Panc1 (cell line): ENCODE data around the gene NELFCD. TPM values are rescaled to one million over a fixed set of nuclear protein-coding genes. Genes with fewer than 3 reads are reported as not detected.

Experiments
- ATAC-seq: fragments of 200-7000 bp; cut with Tn5 transposase; 2 replicates; pipeline ENCODE4 v1.9.1; 2020; ENCODE audit warnings: mild to moderate bottlenecking, moderate library complexity
- BruUV-seq: library from RNA; stranded (reverse); fragments of 400-500 nt; replicated peaks from 2 replicates; lab custom pipeline; 2021; lab: Mats Ljungman, UMichigan
- CTCF ChIA-PET: fragments of 300-600 bp; sonication (Branson Sonifier 250); formaldehyde crosslinking; loops from one replicate; lab custom pipeline; 2022; ENCODE audit warnings: antibody characterized with exemption; lab: Charles Lee
- POLR2A ChIA-PET: fragments of 300-600 bp; sonication (Branson Sonifier 250); formaldehyde crosslinking; loops from one replicate; lab custom pipeline; 2022; ENCODE audit warnings: antibody characterized with exemption; lab: Charles Lee
- DNase-seq: peaks from one replicate; pipeline ENCODE4 v3.0.0-alpha.2; 2010; ENCODE audit warnings: low read depth, low spot score
- H3K27ac ChIP-seq: 2 replicates; pipeline ENCODE4 v1.5.1; 2011; ENCODE audit warnings: mild to moderate bottlenecking, low read length, inconsistent platforms
- H3K27me3 ChIP-seq: fragments of 200-500 bp; sonication (Bioruptor generic); 2 replicates; pipeline ENCODE4 v1.6.0; 2014; ENCODE audit warnings: low read length, inconsistent platforms; ENCODE audit not compliant: control insufficient read depth, insufficient read depth
- H3K36me3 ChIP-seq: fragments of 200-500 bp; sonication (Bioruptor generic); 2 replicates; pipeline ENCODE4 v1.5.1; 2014; ENCODE audit warnings: inconsistent platforms, mild to moderate bottlenecking, low read length, moderate library complexity; ENCODE audit not compliant: control insufficient read depth, insufficient read depth
- H3K4me1 ChIP-seq: 2 replicates; pipeline ENCODE4 v1.5.1; 2011; ENCODE audit warnings: inconsistent platforms, mild to moderate bottlenecking, low read length, moderate library complexity; ENCODE audit not compliant: control insufficient read depth, insufficient read depth
- H3K4me3 ChIP-seq, 2 experiments: 2 replicates each; pipeline ENCODE4 v1.5.1; 2011 to 2012; ENCODE audit warnings: low read depth in 2 of 2, low read length in 2 of 2, mild to moderate bottlenecking in 2 of 2, inconsistent platforms in 1 of 2, moderate library complexity in 1 of 2
- H3K9me3 ChIP-seq: fragments of 200-500 bp; sonication (Bioruptor generic); 2 replicates; pipeline ENCODE4 v1.5.1; 2014; ENCODE audit warnings: low read depth, mild to moderate bottlenecking, inconsistent platforms, low read length, moderate library complexity; ENCODE audit not compliant: control insufficient read depth, insufficient read depth
- CTCF ChIP-seq: fragments of 450-650 bp; IDR thresholded peaks from 2 replicates; pipeline ENCODE4 v1.5.1; 2017; ENCODE audit warnings: mild to moderate bottlenecking
- POLR2AphosphoS5 ChIP-seq: IDR thresholded peaks from 2 replicates; pipeline ENCODE4 v1.6.1; 2012; ENCODE audit warnings: mild to moderate bottlenecking, low read depth, low read length, moderate library complexity
- REST ChIP-seq, 2 experiments: IDR thresholded peaks; 2 replicates each; pipeline ENCODE4 v1.6.1; 2011 to 2012; ENCODE audit warnings: low read depth in 2 of 2, control low read depth in 1 of 2, low read length in 1 of 2, mild to moderate bottlenecking in 1 of 2, moderate library complexity in 1 of 2; ENCODE audit not compliant: insufficient read depth in 1 of 2
- SIN3A ChIP-seq: IDR thresholded peaks from 2 replicates; pipeline ENCODE4 v1.6.1; 2012; ENCODE audit warnings: low read depth, mild to moderate bottlenecking, low read length, moderate library complexity, borderline replicate concordance; ENCODE audit not compliant: insufficient read depth
- TCF7L2 ChIP-seq: IDR thresholded peaks from 2 replicates; pipeline ENCODE4 v1.6.1; 2011; ENCODE audit warnings: mild to moderate bottlenecking, low read depth, low read length, inconsistent platforms
- in situ Hi-C: cut with HindIII; loops from 2 replicates; pipeline ENCODE4 v1.10.0; 2016; ENCODE audit warnings: low sequenced_read_pairs, low pct_unique_long_range_greater_than_20kb
- intact Hi-C: fragments of 100-400 bp; cut with micrococcal nuclease; formaldehyde crosslinking; loops from one replicate; pipeline ENCODE4 v1.10.0; 2022; ENCODE audit not compliant: unreplicated experiment
- total RNA-seq: library from RNA; stranded (reverse); gene quantifications from one replicate; pipeline ENCODE4 v1.2.1, GENCODE V29; 2021; ENCODE audit not compliant: unreplicated experiment

Gene NELFCD
- total RNA-seq, 1 experiment from 2014 or later: 108 TPM

- TF ChIP-seq TCF7L2 (no peak), SIN3A (no peak), POLR2AphosphoS5 (no peak), CTCF (no peak), REST (IDR thresholded peaks at IDR 0.05; ENCODE audit: insufficient read depth in 1 of 2, low read depth in 2 of 2, low read length in 1 of 2) (no peak)
- Histone ChIP-seq H3K27me3 (no peaks in the 10 kb centered on the region), H3K9me3 (no peaks in the 10 kb centered on the region), H3K4me1 (no peaks in the 10 kb centered on the region), H3K4me3 (no peak overlapping the region), H3K27ac (no peak overlapping the region), H3K36me3 (no peaks in the 10 kb centered on the region)
- POLR2A ChIA-PET: no interaction called here
- CTCF ChIA-PET: no interaction called here
- in situ Hi-C loops (no loop called here), intact Hi-C loops (no loop called here)
- BruUV-seq: no TSS peak
- no peak for DNase-seq
- ATAC-seq: no peak
Measured at GRCh38 chr20:58970146-58970545, 10.9 kb upstream of the NELFCD start.

GRCh38 chr20:58971429-58971828 lies 9.6 kb upstream of the NELFCD start:
- TF ChIP-seq SIN3A: no peak
- no peak for TF ChIP-seq POLR2AphosphoS5
- no peak for TF ChIP-seq CTCF
- TF ChIP-seq REST (IDR thresholded peaks at IDR 0.05; ENCODE audit: insufficient read depth in 1 of 2, low read depth in 2 of 2, low read length in 1 of 2): no peak
- TF ChIP-seq TCF7L2: no peak
- POLR2A ChIA-PET: interaction anchor here (0.7 kb wide), 1 partner anchor 56 kb away, joined by 3 read pairs; no protein-coding TSS in a partner anchor
- CTCF ChIA-PET: no interaction called here
- Histone ChIP-seq H3K9me3 (no peaks in the 10 kb centered on the region), H3K27ac (no peak overlapping the region), H3K4me1 (no peaks in the 10 kb centered on the region), H3K27me3 (no peaks in the 10 kb centered on the region), H3K4me3 (no peak overlapping the region), H3K36me3 (no peaks in the 10 kb centered on the region)
- DNase-seq: no peak
- no TSS peak for BruUV-seq
- in situ Hi-C loops (no loop called here), intact Hi-C loops (no loop called here)
- ATAC-seq: no peak
